ENCODE data around the gene AK8. TPM values are rescaled to one million over a fixed set of nuclear protein-coding genes. Genes with fewer than 3 reads are reported as not detected.

AK8 gene
- total and polyA plus RNA-seq, 9 of the 15 experiments (the other 6 are each of a cell fraction or from before 2014, with no cell fraction given) = 0.06 to 0.37 TPM; not detected in 7

GRCh38 chr9:132912131-132912530 lies 34.0 kb upstream of the AK8 start (continued):
- TF ChIP-seq ZBTB43 (CRISPR knock-in tag; IDR thresholded peaks at IDR 0.05) = no peak

GRCh38 chr9:132910376-132910775 lies 32.3 kb upstream of the AK8 start:
- ATAC-seq (no peak), FAIRE-seq (no peak), DNase-seq (ENCODE audit: extremely low read depth in 1 of 4, low spot score in 3 of 4) (no peak)
- no peaks in the 10 kb centered on the region for H3K27me3 ChIP-seq (ENCODE audit: control insufficient read depth in 2 of 2, insufficient read depth in 2 of 2, low read length in 2 of 2)
- no peaks in the 10 kb centered on the region for H3K9me3 ChIP-seq (replicated peaks; ENCODE audit: control insufficient read depth, insufficient read depth, low read depth, low read length)
- intact Hi-C loops (cut with micrococcal nuclease) = no loop called here
- no peak overlapping the region for H3K4me2 ChIP-seq (ENCODE audit: insufficient read depth, low read length)
- H4K20me1 ChIP-seq (replicated peaks; ENCODE audit: control insufficient read depth, insufficient read depth, low read length) = no peaks in the 10 kb centered on the region
- 67% methylated on average over 6 of the region's 6 CpGs for WGBS (ENCODE audit: insufficient coverage, low coverage, missing lambda C conversion rate)
- BruUV-seq (replicated peaks) = no TSS peak
- no peaks in the 10 kb centered on the region for H3K79me2 ChIP-seq (ENCODE audit: control insufficient read depth, insufficient read depth, low read length)
- H3K9ac ChIP-seq (ENCODE audit: insufficient read depth in 1 of 2, low read depth in 2 of 2, low read length in 2 of 2) = no peak overlapping the region
- H3K27ac ChIP-seq (ENCODE audit: extremely low read depth, low read depth, low read length) = no peak overlapping the region
- H3K36me3 ChIP-seq (ENCODE audit: control insufficient read depth, insufficient read depth, low read length) = peaks cover 40% of the 10 kb centered on the region
- POLR2A ChIA-PET = no interaction called here
- CTCF ChIA-PET (ENCODE audit: low intra/inter-chr PET ratio) = no interaction called here
- H3K9me1 ChIP-seq (ENCODE audit: control insufficient read depth, insufficient read depth, low read length) = no peaks in the 10 kb centered on the region
- no peak overlapping the region for H3K4me3 ChIP-seq
- in situ Hi-C loops (cut with MboI) = no loop called here
- no peaks in the 10 kb centered on the region for H3K4me1 ChIP-seq (replicated peaks in 1 of 2; ENCODE audit: control insufficient read depth in 2 of 2, insufficient read depth in 2 of 2, low read length in 2 of 2)
- no peak overlapping the region for H2AFZ ChIP-seq (ENCODE audit: low read depth, low read length)
- TF ChIP-seq MCM5 (IDR thresholded peaks at IDR 0.05; ENCODE audit: low read depth) (no peak), ZNF263 (CRISPR knock-in tag; IDR thresholded peaks at IDR 0.05; ENCODE audit: borderline replicate concordance) (no peak), ARID2 (IDR thresholded peaks at IDR 0.05) (no peak), ATF4 (CRISPR knock-in tag; IDR thresholded peaks at IDR 0.05) (no peak), ZNF398 (CRISPR knock-in tag; IDR thresholded peaks at IDR 0.05) (no peak), ZNF586 (CRISPR knock-in tag; conservative IDR thresholded peaks at IDR 0.05) (no peak), ZNF589 (CRISPR knock-in tag; IDR thresholded peaks at IDR 0.05; ENCODE audit: low read depth) (no peak), MCM3 (IDR thresholded peaks at IDR 0.05) (no peak), PHF8 (IDR thresholded peaks at IDR 0.05; ENCODE audit: borderline replicate concordance, low read length) (no peak), EZH2 (IDR thresholded peaks at IDR 0.05; ENCODE audit: borderline replicate concordance, low read depth, low read length) (no peak), JUND (IDR thresholded peaks at IDR 0.05; ENCODE audit: borderline replicate concordance, low read depth, low read length) (no peak), JUND (tag; IDR thresholded peaks at IDR 0.05; ENCODE audit: borderline replicate concordance, low read depth, low read length) (no peak), FOXA3 (CRISPR knock-in tag; conservative IDR thresholded peaks at IDR 0.05 in 1 of 2, IDR thresholded peaks at IDR 0.05 in 1 of 2) (no peak), NCOA1 (IDR thresholded peaks at IDR 0.05; ENCODE audit: low read depth) (no peak), ZNF175 (CRISPR knock-in tag; IDR thresholded peaks at IDR 0.05; ENCODE audit: low read depth) (no peak), CTCF (IDR thresholded peaks at IDR 0.05 in 2 of 3, conservative IDR thresholded peaks at IDR 0.05 in 1 of 3; ENCODE audit: insufficient read depth in 2 of 3, low read depth in 1 of 3, low read length in 3 of 3) (no peak)

Measured in K562 (cell line).